GM19455 (cell line): ENCODE results near the gene TMEM183A.

Experiments used
- ATAC-seq: cut with Tn5 transposase; IDR thresholded peaks from one replicate; pipeline ENCODE4 v1.9.1; 2021; ENCODE audit not compliant: unreplicated experiment

TMEM183A gene

DNA sequence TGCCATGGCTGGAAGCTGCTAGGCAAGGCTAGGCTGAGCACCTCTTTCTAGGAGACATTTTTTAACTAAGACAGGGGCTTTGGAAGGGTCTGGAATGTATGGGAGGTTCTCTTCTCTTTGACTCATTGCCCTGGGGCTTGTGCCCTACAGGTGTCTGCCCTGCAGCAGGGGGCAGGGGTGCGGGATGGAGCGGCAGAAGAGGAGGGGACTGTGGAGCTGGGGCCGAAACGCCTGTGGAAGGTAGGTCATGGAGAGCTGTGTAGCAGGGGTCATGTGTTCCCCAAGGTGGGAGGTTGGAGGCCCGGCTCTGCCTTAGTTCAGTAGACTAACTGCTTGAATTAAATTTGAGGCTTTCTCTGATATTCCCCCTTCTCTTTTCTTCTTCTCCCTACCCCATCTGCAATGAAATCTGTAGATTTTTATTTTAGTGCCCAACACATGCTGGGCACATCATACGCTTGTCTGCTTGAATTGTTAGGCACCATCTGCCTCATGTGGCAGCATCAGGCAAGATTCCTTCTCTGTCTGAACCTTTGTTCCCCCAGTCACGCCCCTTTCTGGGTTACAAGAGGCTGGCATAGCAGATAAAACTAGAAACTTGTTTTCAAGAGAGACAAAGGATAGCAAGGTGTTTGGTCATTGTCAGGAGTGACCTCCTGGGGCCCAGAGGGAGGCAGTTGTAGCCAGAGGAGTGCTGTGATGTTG, 37.5 kb downstream of the TMEM183A start:
- ATAC-seq: no peak

DNA sequence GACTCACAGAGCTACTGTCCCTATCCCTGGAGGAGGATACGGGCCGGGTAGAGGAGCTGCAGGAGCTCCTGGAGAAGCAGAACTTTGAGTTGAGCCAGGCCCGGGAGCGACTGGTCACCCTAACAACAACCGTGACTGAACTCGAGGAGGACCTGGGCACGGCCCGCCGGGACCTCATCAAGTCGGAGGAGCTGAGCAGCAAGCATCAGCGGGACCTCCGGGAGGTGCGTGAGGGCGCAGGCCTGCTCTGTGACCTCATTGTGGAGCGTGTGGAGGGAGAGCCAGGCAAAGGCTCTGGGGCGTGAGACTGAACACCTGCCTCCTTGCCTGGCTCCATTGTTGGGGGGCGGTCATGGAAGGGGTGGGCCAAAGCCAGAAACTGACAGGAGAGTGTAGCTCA, 38.2 kb downstream of the TMEM183A start:
- ATAC-seq: no peak

DNA sequence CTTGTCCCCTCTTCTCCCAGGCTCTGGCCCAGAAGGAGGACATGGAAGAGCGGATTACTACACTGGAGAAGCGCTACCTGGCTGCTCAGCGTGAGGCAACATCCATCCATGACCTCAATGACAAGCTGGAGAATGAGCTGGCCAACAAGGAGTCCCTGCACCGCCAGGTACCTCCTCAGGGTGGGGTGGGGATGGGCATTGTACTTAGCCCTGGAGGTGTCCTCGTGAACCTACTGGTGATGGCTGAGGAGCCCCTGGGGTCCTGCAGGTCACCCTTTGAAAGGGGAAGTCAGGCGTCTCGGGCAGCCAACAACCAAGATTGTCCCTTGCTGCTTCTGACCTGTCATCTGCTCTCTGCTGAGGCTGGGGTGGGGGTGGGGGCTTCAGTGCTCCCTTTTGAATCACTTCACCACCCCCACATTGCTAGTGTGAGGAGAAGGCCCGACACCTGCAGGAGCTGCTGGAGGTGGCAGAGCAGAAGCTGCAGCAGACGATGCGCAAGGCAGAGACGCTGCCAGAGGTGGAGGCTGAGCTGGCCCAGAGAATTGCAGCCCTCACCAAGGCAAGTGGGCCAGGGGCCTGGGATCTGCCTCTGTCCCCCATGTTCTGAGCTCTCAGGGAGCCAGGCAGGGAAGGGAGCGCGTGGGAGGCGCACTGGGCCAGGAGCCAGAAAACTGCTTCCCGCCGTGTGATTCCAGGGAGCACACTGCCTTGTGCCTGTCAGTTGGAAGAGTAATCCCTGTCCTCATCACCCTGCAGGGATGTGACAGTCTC, 38.8 kb downstream of the TMEM183A start:
- ATAC-seq: no peak

DNA sequence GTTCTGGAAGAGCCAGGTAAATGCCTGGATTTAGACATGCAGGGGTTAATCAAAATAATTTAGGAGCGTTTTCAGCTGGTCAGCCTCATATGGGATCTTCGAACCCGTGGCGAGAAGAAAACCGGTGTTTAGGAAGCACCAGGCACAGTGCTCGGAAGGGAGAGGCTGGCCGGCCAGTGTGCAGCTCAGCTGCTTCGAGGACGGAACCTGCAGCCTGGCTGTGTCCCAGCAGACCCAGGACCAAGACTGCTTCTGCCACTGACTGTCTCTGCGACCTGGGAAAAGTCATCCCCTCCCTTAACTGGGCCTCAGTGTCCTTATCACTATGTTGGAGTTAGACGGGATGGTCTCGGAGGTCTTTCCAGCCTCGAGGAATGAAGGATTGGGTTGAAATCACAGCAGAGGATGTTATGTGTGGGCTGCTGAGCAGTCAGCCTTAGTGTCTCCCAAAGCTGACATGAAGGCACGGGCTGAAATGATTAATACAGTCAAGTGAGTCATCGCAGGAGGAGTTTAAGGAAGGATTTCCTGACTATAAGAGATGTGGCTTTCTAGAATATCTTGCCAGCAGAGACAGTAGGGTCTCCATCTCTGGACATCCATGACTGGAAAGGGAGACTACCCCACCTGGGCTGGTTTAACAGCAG, 39.9 kb downstream of the TMEM183A start:
- ATAC-seq: no peak

GRCh38 chr1:203048086-203048485, 40.9 kb downstream of the TMEM183A start:
- ATAC-seq: no peak

- ATAC-seq: no peak
Observed at GRCh38 chr1:203048555-203049051, 41.4 kb downstream of the TMEM183A start.

DNA sequence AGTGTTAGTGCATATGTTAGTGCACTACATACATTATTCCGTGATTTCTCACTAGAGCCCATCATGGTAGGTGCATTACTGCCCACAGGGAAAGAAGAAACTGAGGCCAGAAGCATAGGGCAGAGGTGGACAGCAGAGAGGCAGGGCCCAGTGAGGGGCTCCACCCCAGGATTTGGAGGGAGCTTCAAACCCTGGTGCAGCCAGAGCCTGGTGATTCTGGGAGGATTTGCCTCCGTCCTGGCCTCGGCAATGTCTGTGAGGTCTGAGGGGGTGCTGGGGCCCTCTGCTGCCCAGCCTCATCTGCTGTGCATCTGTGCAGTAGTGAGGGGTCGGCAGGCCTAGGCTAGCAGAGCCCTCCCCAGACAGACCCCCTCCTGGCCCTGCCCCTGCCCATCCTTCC, 41.9 kb downstream of the TMEM183A start:
- no peak for ATAC-seq

- no peak for ATAC-seq
Observed at GRCh38 chr1:203049576-203050180, 42.5 kb downstream of the TMEM183A start.

- ATAC-seq: no peak
Observed at GRCh38 chr1:203050826-203051225, 43.7 kb downstream of the TMEM183A start.

- ATAC-seq: no peak
Observed at GRCh38 chr1:203051841-203052324, 44.7 kb downstream of the TMEM183A start.

DNA sequence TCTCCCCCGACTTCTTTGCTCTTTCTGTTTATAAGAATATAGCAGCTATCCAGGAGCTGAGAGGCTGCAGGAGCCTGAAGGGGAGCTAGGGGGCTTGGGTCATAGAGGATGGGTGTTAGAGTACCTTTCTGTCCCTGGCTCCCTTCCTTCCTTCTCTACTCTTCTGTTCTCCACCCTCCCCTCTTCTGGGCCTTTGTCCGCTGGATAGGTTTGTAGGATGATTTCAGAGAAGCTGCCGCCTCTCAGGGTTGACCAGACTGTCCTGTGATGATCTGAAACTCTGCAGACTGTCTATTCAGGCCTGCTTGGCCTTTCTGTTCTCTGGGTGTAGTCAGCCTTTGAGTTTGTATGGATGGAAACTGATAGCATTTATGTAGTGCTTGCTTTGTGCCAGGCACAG, 45.4 kb downstream of the TMEM183A start:
- no peak for ATAC-seq

GRCh38 chr1:203054184-203054583, 47.0 kb downstream of the TMEM183A start:
- ATAC-seq: no peak

DNA sequence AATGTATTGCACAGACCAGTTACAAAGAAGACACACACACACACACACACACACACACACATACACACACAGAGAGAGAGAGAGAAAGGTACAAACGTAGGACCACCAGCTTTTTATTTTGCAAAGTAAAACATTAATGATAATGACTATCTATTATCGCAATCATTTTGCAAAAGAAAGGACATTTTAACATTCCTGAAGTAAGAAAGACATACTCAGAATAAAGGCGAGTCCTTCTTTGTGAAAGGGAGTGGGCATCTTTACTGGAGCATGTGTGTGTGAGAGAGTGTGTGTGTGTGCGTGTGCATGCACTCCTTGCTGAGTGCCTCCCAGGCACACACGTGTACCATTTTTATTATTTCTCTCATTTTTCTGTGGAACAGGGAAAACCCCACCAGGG, 47.5 kb downstream of the TMEM183A start:
- ATAC-seq: no peak

DNA sequence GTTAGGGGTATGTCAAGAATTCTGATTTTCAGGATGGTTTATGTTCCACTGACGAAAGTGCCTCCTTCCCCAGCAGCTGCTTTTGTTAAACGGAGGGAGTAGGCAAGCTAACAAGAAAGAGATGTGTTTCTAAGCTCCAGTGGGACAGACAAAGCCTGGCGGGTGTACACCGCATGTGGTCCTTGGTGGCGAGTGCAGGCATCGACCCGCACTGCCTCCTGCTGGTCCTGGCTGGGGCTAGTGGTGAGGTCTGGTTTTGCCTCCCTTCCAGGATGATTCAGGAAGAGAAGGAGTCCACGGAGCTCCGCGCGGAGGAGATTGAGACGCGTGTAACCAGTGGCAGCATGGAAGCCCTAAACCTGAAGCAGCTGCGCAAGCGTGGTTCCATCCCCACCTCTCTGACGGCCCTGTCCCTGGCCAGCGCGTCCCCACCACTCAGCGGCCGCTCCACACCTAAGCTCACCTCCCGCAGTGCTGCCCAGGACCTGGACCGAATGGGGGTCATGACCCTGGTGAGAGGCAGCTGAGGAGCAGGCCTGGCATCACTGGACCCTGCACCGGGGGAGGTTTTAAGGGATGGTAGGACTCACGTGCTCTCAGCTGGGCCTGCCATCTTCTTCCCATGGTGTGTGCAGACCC, 48.1 kb downstream of the TMEM183A start:
- no peak for ATAC-seq

DNA sequence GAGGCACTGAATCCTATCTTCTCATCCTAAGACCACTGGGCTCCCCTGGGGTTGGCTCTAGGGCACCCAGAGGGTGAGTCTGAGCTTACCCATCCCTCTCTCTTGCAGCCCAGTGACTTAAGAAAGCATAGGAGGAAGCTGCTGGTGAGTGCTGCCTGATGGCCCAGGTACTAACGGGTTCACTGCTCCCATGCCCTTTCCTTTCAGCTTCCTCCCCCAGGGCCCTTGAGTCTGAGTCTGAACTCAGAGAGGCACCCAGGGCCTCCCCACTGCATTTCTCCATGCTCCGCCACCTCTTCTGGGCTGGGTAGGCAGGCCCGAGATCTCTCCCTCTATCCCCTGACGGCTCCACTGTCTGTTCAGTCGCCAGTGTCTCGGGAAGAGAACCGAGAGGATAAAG, 48.8 kb downstream of the TMEM183A start:
- no peak for ATAC-seq

- ATAC-seq: no peak
Observed at GRCh38 chr1:203056516-203056915, 49.3 kb downstream of the TMEM183A start.

DNA sequence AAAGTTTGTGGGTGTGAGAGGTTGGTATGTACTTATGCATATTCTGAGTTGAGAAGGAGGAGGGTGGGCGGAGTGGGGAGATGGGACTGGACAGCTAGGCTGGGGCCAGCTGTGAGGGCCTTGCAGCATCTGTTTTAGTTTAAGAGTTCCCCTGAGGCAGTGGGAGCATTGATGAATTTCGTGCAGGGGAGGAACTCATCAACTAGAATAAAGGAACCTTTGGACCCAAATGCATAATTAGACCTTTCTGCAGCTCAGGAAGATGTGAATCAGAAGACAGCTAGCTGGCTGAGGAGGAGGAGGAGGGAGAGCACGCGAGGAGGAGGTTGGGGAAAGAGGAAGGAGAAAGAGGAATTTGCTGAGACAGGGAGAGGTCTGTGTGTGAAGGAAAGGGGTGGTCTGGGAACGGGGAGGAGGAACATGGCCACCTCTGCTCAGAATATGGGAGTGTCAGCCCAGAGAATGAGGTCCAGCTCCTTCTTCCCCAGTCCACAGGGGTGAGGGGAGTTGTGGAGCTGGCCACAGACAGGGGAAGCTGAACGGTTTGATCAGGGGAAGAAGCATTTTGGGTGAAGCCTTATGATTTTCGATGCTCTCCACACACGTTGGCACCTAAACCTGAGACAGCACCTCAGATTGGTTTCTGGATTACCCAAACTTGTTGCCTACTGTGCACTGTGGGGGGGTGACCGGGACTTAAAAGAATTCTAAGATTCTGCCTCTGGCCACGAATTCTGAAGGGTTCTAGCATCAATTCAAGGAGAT, 50.9 kb downstream of the TMEM183A start:
- no peak for ATAC-seq

GRCh38 chr1:203058676-203058935, 51.4 kb downstream of the TMEM183A start:
- no peak for ATAC-seq

DNA sequence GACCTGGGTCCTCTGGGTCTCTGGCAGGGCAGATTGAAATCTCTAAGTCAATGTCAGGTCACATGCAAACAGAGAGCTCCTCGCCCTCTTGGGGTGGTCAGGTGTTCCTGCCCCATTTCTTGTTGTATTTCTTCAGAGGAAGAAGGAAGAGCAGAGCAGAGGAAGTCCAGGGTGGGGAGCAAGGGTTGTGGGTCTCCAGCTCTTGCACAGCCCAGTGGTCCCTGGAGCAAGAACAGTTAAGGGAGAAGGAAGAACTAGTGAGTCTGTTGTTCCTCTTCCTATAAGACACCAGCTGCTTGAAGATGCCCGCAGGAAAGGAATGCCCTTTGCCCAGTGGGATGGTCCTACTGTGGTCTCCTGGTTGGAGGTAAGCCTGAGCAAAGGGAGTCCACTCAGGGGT, 52.3 kb downstream of the TMEM183A start:
- ATAC-seq: no peak

- ATAC-seq: no peak
Observed at GRCh38 chr1:203060115-203060514, 52.9 kb downstream of the TMEM183A start.
